ENCODE measurements around the gene EVA1A. TPM values are rescaled to one million over a fixed set of nuclear protein-coding genes. Genes with fewer than 3 reads are reported as not detected.

EVA1A gene
- total and polyA plus RNA-seq, 2 experiments from 2014 or later, result 4.6 to 7.9 TPM

- Histone ChIP-seq H3K4me2 (no peak overlapping the region), H3K4me3 (no peak overlapping the region), H3K9me2 (ENCODE audit: insufficient read depth) (no peaks in the 10 kb centered on the region), H2AFZ (no peak overlapping the region), H3K36me3 (ENCODE audit: insufficient read depth) (no peaks in the 10 kb centered on the region; the same call in 1 of the 2 replicates), H3K27ac (ENCODE audit: low read depth) (no peak overlapping the region), H3K79me2 (replicated peaks; ENCODE audit: insufficient read depth) (no peaks in the 10 kb centered on the region), H4K20me1 (replicated peaks; ENCODE audit: insufficient read depth) (no peaks in the 10 kb centered on the region), H3F3A (replicated peaks; ENCODE audit: low read depth) (no peaks in the 10 kb centered on the region), H3K27me3 (ENCODE audit: insufficient read depth) (no peaks in the 10 kb centered on the region), H3K4me1 (ENCODE audit: insufficient read depth) (no peaks in the 10 kb centered on the region)
- ATAC-seq (no peak), DNase-seq (ENCODE audit: low spot score) (no peak)
- Mint-ChIP-seq H3K4me1 (no peaks in the 10 kb centered on the region), H3K9me3 (no peaks in the 10 kb centered on the region), H3K27me3 (ENCODE audit: insufficient read depth, low read depth, poor library complexity) (no peaks in the 10 kb centered on the region), H3K4me3 (no peak overlapping the region), H3K36me3 (ENCODE audit: low read depth) (peaks cover 12% of the 10 kb centered on the region), H3K27ac (no peak overlapping the region)
- no peak for TF ChIP-seq CREB1 (CRISPR knock-in tag; IDR thresholded peaks at IDR 0.05; ENCODE audit: low read depth)
- TF ChIP-seq ETS1 (IDR thresholded peaks at IDR 0.05), result no peak
- no peak for TF ChIP-seq NANOG (IDR thresholded peaks at IDR 0.05; ENCODE audit: borderline replicate concordance)
- TF ChIP-seq STAT1 (IDR thresholded peaks at IDR 0.05; ENCODE audit: unreplicated experiment), result no peak
Observed at GRCh38 chr2:75518638-75519465, 41.9 kb downstream of the EVA1A start.

DNA sequence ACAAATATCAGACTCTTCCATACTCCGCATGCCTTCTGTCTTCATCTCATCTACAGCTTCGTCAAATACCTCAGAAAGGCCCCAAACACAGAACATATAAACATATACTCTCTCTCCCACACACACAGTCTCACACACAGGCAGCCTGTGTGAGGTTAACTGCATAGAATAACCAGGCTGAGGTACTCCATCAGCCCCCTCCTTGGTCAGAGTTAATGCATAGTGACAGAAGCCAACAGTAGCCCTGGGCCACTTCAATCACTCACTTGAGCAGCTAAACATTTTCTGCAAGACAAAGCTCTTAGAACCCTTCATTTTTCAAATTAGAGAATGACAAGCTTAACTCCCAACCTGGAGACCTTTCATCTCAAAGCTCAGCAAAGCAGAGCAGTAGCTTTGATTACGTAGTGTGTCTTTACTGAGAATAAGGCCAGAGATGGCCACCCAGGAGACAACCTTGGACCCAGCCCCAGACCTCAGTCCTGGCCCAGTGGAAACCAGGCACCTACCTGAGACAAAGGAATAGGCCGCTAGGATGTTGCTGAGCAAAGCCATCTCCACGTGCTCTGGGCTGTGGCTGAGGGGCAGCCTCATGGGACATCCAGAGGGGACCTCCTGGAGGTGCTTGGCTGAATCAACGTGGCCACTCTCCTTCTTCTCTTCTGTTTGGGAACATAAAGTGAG lies 43.0 kb downstream of the EVA1A start:
- no peaks in the 10 kb centered on the region for H3K4me1 ChIP-seq (ENCODE audit: insufficient read depth)
- Mint-ChIP-seq H3K27me3 (ENCODE audit: insufficient read depth, low read depth, poor library complexity) (no peaks in the 10 kb centered on the region), H3K9me3 (peaks cover 6% of the 10 kb centered on the region), H3K4me1 (no peaks in the 10 kb centered on the region), H3K4me3 (no peak overlapping the region), H3K36me3 (ENCODE audit: low read depth) (peaks cover 23% of the 10 kb centered on the region), H3K27ac (no peak overlapping the region)
- H3F3A ChIP-seq (replicated peaks; ENCODE audit: low read depth), result no peaks in the 10 kb centered on the region
- TF ChIP-seq CREB1 (CRISPR knock-in tag; IDR thresholded peaks at IDR 0.05; ENCODE audit: low read depth) (no peak), POLR2AphosphoS5 (IDR thresholded peaks at IDR 0.05; ENCODE audit: low read depth) (no peak), REST (IDR thresholded peaks at IDR 0.05; ENCODE audit: unreplicated experiment) (no peak)
- no peaks in the 10 kb centered on the region for H3K9me2 ChIP-seq (ENCODE audit: insufficient read depth)
- no peak overlapping the region for H3K27ac ChIP-seq (ENCODE audit: low read depth)
- H2AFZ ChIP-seq, result no peak overlapping the region
- no peak for ATAC-seq
- H3K36me3 ChIP-seq (ENCODE audit: insufficient read depth), result no peaks in the 10 kb centered on the region; the same call in none of the 2 replicates
- no peak for DNase-seq (ENCODE audit: low spot score)
- no peak overlapping the region for H3K4me3 ChIP-seq
- no peak overlapping the region for H3K4me2 ChIP-seq
- no peaks in the 10 kb centered on the region for H3K79me2 ChIP-seq (replicated peaks; ENCODE audit: insufficient read depth)
- H3K27me3 ChIP-seq (ENCODE audit: insufficient read depth), result no peaks in the 10 kb centered on the region
- no peaks in the 10 kb centered on the region for H4K20me1 ChIP-seq (replicated peaks; ENCODE audit: insufficient read depth)
